ENCODE measurements around the gene TIPRL. TPM values are rescaled to one million over a fixed set of nuclear protein-coding genes. Genes with fewer than 3 reads are reported as not detected.

Gene TIPRL
- total and polyA plus RNA-seq, 8 donors, result 6.8 to 17.3 (median 13.4) TPM

- no peaks in the 10 kb centered on the region for H3K27me3 ChIP-seq
- WGBS, 2 donors, result 21 to 35% methylated on average over 12 of the region's 12 CpGs
- no peak overlapping the region for H3K27ac ChIP-seq
- peak in 2 of 4 donors; percentile 3 to 5 for ATAC-seq
- FAIRE-seq, result no peak
- no peaks in the 10 kb centered on the region for H3K9me3 ChIP-seq
- H3K36me3 ChIP-seq, result no peaks in the 10 kb centered on the region
- peak overlapping the region; percentile 52 to 76 (median 72) for H3K4me3 ChIP-seq
- no peak for DNase-seq
- intact Hi-C loops (cut with DNase I), result no loop called here
- no peak for TF ChIP-seq CTCF (IDR thresholded peaks at IDR 0.05)
- H3K4me1 ChIP-seq, result peaks cover 0 to 9% (median 0%) of the 10 kb centered on the region in 3 donors
These were observed 43.4 kb upstream of the TIPRL start for GRCh38 chr1:168135116-168135920.

GRCh38 chr1:168135921-168136708, 42.6 kb upstream of the TIPRL start:
- H3K27me3 ChIP-seq, result no peaks in the 10 kb centered on the region
- H3K4me3 ChIP-seq, result peak overlapping the region; percentile 52 to 76 (median 72)
- H3K9me3 ChIP-seq, result no peaks in the 10 kb centered on the region
- ATAC-seq, result peak; percentile 53 to 74 (median 68)
- no peaks in the 10 kb centered on the region for H3K36me3 ChIP-seq
- FAIRE-seq, result no peak
- peak; percentile 21 to 77 (median 47) for DNase-seq
- peaks cover 0 to 9% (median 0%) of the 10 kb centered on the region in 3 donors for H3K4me1 ChIP-seq
- no peak for TF ChIP-seq CTCF (IDR thresholded peaks at IDR 0.05)
- WGBS, 2 donors, result 0 to 1% methylated on average over 46 to 63 of the region's 63 CpGs
- intact Hi-C loops (cut with DNase I), result no loop called here
- peak overlapping the region in 3 of 4 donors; percentile 35 to 85 (median 49) for H3K27ac ChIP-seq

GRCh38 chr1:168136709-168137514, 41.9 kb upstream of the TIPRL start, which contains the start of gene GPR161:
Gene GPR161, minus strand, starts transcription at chr1:168136930. Its CDS starts 32,080 bp downstream, at chr1:168104850.
- peak within 1 kb of the TSS; percentile 63 to 85 (median 74) for H3K27ac ChIP-seq
- peak; percentile 69 to 82 (median 77) for DNase-seq
- no peak for TF ChIP-seq CTCF (IDR thresholded peaks at IDR 0.05)

GRCh38 chr1:168137515-168137821, 41.3 kb upstream of the TIPRL start:
- TF ChIP-seq CTCF (IDR thresholded peaks at IDR 0.05), result no peak
- Histone ChIP-seq H3K27ac (peak overlapping the region; percentile 63 to 85 (median 74)), H3K4me1 (peaks cover 0 to 9% (median 0%) of the 10 kb centered on the region in 3 donors), H3K27me3 (no peaks in the 10 kb centered on the region), H3K9me3 (no peaks in the 10 kb centered on the region), H3K4me3 (peak overlapping the region in 3 of 4 donors; percentile 52 to 73 (median 71)), H3K36me3 (no peaks in the 10 kb centered on the region)
- intact Hi-C loops (cut with DNase I), result no loop called here
- peak in 3 of 4 donors; percentile 34 to 52 (median 40) for ATAC-seq
- no peak for FAIRE-seq
- DNase-seq, result no peak
- WGBS, 2 donors, result 2 to 7% methylated on average over 6 of the region's 6 CpGs

More at GRCh38 chr1:168136709-168137514, 41.9 kb upstream of the TIPRL start, which contains the start of gene GPR161:
- intact Hi-C loops (cut with DNase I), result no loop called here
- no peaks in the 10 kb centered on the region for H3K9me3 ChIP-seq
- ATAC-seq (peak; percentile 68 to 77 (median 74)), FAIRE-seq (no peak)
- H3K27me3 ChIP-seq, result no peaks in the 10 kb centered on the region
- WGBS, 2 donors, result 1 to 2% methylated on average over 35 to 86 of the region's 86 CpGs
- peak within 1 kb of the TSS; percentile 52 to 76 (median 72) for H3K4me3 ChIP-seq
- H3K36me3 ChIP-seq, result no peaks in the 10 kb centered on the region
- peaks cover 0 to 9% (median 0%) of the 10 kb centered on the region in 3 donors for H3K4me1 ChIP-seq
